ENCODE results near the gene LMNB1. TPM values are rescaled to one million over a fixed set of nuclear protein-coding genes. Genes with fewer than 3 reads are reported as not detected.
"Not testable (repeated sequence)": the region's sequence is repeated elsewhere in the genome, so short reads cannot be mapped to it uniquely, and the experiment has no call there.

The LMNB1 gene
- total RNA-seq, 1 donor from 2014 or later: 11.8 TPM

DNA sequence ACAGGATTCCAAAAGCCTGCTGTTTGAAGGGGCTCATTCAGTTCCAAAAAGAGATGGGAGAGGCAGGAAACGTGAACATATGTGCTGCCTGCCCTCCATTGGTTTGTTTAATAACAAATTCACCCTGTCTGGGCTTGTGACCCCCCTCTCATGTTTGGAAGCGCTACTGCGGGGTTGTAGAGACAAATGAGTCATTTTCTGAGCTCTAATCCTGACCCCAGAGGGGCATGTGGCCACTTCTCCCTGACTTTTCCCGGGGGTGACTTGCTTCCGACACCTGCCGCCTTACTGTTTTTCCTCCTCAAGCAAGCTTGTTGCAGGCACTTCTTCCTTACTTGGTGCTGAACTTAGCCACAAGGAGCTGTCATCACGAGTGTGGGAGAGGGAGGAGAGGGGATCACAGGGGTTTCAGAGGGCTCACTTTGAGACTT is 75.9 kb downstream of the LMNB1 start:
- TF ChIP-seq, protein P1, sequence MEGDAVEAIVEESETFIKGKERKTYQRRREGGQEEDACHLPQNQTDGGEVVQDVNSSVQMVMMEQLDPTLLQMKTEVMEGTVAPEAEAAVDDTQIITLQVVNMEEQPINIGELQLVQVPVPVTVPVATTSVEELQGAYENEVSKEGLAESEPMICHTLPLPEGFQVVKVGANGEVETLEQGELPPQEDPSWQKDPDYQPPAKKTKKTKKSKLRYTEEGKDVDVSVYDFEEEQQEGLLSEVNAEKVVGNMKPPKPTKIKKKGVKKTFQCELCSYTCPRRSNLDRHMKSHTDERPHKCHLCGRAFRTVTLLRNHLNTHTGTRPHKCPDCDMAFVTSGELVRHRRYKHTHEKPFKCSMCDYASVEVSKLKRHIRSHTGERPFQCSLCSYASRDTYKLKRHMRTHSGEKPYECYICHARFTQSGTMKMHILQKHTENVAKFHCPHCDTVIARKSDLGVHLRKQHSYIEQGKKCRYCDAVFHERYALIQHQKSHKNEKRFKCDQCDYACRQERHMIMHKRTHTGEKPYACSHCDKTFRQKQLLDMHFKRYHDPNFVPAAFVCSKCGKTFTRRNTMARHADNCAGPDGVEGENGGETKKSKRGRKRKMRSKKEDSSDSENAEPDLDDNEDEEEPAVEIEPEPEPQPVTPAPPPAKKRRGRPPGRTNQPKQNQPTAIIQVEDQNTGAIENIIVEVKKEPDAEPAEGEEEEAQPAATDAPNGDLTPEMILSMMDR (IDR thresholded peaks at IDR 0.05): no peak
- intact Hi-C loops (cut with DNase I): no loop called here
- no peaks in the 10 kb centered on the region for H3K27me3 ChIP-seq
- H3K27ac ChIP-seq: no peak overlapping the region
- H3K36me3 ChIP-seq: no peaks in the 10 kb centered on the region
- DNase-seq (no peak), ATAC-seq (no peak)
- peaks cover 7% of the 10 kb centered on the region for H3K4me1 ChIP-seq
- H3K4me3 ChIP-seq: no peak overlapping the region
- H3K9me3 ChIP-seq: no peaks in the 10 kb centered on the region

- H3K4me1 ChIP-seq; intact Hi-C loops (cut with DNase I); DNase-seq; H3K27ac ChIP-seq; H3K36me3 ChIP-seq; H3K27me3 ChIP-seq; H3K9me3 ChIP-seq; H3K4me3 ChIP-seq; ATAC-seq: not testable (repeated sequence)
These were observed 76.8 kb downstream of the LMNB1 start for GRCh38 chr5:126853541-126854307.

- no peaks in the 10 kb centered on the region for H3K27me3 ChIP-seq
- no peak overlapping the region for H3K4me3 ChIP-seq
- DNase-seq: no peak
- H3K27ac ChIP-seq: no peak overlapping the region
- ATAC-seq: no peak
- intact Hi-C loops (cut with DNase I): no loop called here
- no peaks in the 10 kb centered on the region for H3K9me3 ChIP-seq
- peaks cover 7% of the 10 kb centered on the region for H3K4me1 ChIP-seq
- no peaks in the 10 kb centered on the region for H3K36me3 ChIP-seq
- TF ChIP-seq, protein P1 (IDR thresholded peaks at IDR 0.05): no peak
These were observed 77.7 kb downstream of the LMNB1 start for GRCh38 chr5:126854526-126855110.

DNA sequence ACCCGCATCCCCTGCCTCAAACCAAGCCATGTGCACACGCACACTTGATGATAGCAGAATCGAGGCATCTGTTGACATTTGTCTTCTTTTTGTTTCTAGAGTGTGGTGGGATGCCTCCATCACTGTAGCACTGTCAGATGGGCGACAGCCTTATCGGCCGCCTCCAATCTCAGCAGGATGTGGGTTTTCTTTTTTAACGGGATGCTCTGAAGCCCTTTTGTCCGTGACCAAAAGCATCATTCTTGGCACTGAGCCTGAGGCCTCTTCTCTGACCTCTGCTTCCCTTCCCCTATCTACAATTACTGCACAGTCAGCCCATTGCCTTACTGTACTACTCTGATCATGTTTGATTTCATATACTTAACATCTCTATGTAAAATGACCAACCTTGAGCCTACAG is 78.3 kb downstream of the LMNB1 start:
- ATAC-seq (no peak), DNase-seq (no peak)
- Histone ChIP-seq H3K4me3 (no peak overlapping the region), H3K36me3 (no peaks in the 10 kb centered on the region), H3K27ac (no peak overlapping the region), H3K9me3 (no peaks in the 10 kb centered on the region), H3K4me1 (peaks cover 7% of the 10 kb centered on the region), H3K27me3 (no peaks in the 10 kb centered on the region)
- intact Hi-C loops (cut with DNase I): no loop called here
- TF ChIP-seq, protein P1 (IDR thresholded peaks at IDR 0.05): no peak

DNA sequence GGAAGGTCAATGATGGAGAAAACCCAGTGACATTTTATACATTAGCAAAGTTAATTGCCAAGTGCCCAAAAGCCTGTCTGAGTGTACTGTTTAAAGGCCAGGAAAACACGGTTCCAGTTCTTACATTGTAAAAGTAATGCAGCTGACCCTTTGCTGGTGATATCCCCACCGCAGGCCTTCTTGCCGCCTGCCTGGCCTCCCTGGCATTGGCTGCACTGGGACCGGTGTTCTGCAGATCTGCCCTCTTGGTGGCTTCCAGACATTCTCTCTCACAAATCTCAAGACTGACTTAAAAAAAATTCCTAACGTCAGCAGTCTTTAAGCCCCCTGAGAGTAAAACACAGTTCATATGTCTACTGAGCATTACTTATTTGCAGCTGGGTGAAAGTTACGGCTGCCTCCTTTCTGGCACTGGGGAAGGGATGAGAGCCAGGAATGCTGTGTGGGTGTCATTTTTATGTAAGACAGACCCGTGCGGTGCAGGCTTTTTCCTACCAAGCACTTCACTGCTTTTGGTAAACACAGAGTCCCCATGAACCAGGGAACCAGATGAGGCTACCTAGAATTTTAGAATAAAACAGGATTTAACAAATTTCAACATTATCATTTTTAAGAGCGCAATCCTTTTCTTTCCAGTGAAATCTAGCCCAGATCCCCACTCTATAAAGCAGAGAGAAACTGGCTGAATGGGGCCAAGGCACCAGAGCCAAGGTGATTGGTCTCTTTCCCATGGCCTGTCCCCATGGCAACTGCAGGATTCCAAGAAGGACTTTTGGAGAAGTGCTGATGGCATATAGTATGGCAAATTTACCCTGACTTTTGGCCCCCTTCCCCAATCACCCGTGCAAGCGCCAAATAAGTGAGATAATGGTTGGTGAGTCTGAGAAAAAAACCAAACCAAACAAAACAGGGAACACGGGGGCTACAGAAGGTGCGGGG is 80.8 kb downstream of the LMNB1 start:
- ATAC-seq: no peak
- DNase-seq: no peak
- H3K36me3 ChIP-seq: no peaks in the 10 kb centered on the region
- TF ChIP-seq, protein P1 (IDR thresholded peaks at IDR 0.05): no peak
- H3K9me3 ChIP-seq: no peaks in the 10 kb centered on the region
- intact Hi-C loops (cut with DNase I): no loop called here
- H3K27ac ChIP-seq: no peak overlapping the region
- H3K27me3 ChIP-seq: no peaks in the 10 kb centered on the region
- no peak overlapping the region for H3K4me3 ChIP-seq
- H3K4me1 ChIP-seq: peaks cover under 1% of the 10 kb centered on the region
